Camera-type eye (tissue), 1 donor: ENCODE results near the gene MITF. TPM values are rescaled to one million over a fixed set of nuclear protein-coding genes. Genes with fewer than 3 reads are reported as not detected.

Experiments used
- total RNA-seq: library from RNA; depleted of rRNA; stranded (reverse); fragments of >200 nt; gene quantifications from one replicate; pipeline ENCODE4 v1.2.3, GENCODE V29; 2014

The MITF gene, protein sequence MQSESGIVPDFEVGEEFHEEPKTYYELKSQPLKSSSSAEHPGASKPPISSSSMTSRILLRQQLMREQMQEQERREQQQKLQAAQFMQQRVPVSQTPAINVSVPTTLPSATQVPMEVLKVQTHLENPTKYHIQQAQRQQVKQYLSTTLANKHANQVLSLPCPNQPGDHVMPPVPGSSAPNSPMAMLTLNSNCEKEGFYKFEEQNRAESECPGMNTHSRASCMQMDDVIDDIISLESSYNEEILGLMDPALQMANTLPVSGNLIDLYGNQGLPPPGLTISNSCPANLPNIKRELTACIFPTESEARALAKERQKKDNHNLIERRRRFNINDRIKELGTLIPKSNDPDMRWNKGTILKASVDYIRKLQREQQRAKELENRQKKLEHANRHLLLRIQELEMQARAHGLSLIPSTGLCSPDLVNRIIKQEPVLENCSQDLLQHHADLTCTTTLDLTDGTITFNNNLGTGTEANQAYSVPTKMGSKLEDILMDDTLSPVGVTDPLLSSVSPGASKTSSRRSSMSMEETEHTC
- total RNA-seq = 38.3 TPM

GRCh38 chr3:69739204-69740102, at the start of gene MITF:
TSS of gene MITF (plus strand) at chr3:69739464. CDS start at chr3:69739598, 134 bp downstream.

DNA sequence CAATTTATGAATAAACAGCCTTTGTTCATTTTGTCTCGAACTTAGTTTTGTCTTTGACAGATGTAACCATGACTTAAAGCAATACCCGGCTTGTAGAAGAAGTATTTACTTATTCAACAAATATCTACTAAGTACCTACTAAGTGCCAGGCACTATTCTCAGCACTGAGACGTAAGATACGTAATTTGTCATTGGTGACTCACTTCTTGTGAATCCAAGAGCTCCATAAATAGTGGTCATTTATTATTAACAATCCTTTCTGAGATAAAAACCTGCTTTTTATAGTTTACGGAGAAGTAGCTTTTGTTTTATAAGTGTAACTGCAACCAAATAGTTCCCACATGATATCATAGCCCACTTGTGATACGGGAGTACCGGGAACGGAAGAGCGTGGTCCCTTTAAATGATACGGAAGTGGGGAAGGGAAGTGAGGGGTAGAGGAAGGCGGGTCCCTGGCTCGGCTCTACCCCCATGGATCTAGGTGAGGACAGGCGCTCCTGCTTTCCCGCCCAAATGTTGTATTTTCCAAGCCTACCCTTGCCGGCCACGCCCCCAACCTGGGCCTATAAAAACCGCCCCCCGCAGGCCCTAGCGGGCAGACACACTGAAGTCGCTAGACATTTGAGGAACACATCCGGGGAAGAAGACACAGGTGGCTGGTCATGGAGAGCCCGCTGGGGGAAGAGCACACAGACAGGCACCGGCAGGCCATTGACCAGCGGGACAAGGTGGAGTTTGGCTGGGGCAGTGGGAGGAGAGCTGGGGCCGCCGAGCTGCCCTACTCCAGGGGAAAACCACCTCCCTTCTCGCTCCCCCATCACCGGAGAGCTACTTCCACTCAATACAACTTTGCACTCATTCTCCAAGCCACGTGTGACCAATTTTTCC, 260.1 kb downstream of the MITF start, which contains the start of gene SAMMSON:
TSS of gene SAMMSON (plus strand) at position 594 of the 888 bp plus-strand sequence.

